ENCODE measurements around the gene CRYBA2.

GRCh38 chr2:219018726-219019125, 25.5 kb upstream of the CRYBA2 start:
- TF ChIP-seq CTCF (IDR thresholded peaks at IDR 0.05; ENCODE audit: insufficient read depth, low read length, poor library complexity, severe bottlenecking) (no peak), EZH2phosphoT487 (conservative IDR thresholded peaks at IDR 0.05; ENCODE audit: low read length) (no peak)
